Duodenal mucosa (tissue), 2 donors: ENCODE measurements around the gene PTMS.

ENCODE experiments used
- H3K27ac ChIP-seq: one replicate; pipeline ENCODE4 v1.7.0; 2013; ENCODE audit warnings: low read depth, low read length
- H3K27me3 ChIP-seq, 2 donors: one replicate each; pipeline ENCODE4 v1.7.0; 2013; ENCODE audit warnings: low read length in 2 of 2, control low read depth in 1 of 2; ENCODE audit not compliant: insufficient read depth in 2 of 2, control insufficient read depth in 1 of 2
- H3K36me3 ChIP-seq, 2 donors: one replicate each; pipeline ENCODE4 v1.7.0; 2013; ENCODE audit warnings: low read length in 2 of 2, control low read depth in 1 of 2; ENCODE audit not compliant: insufficient read depth in 2 of 2, control insufficient read depth in 1 of 2
- H3K4me1 ChIP-seq, 2 donors: one replicate each; pipeline ENCODE4 v1.7.0; 2013; ENCODE audit warnings: low read length in 2 of 2, control low read depth in 1 of 2; ENCODE audit not compliant: insufficient read depth in 2 of 2, control insufficient read depth in 1 of 2
- H3K4me3 ChIP-seq, 2 donors: one replicate each; pipeline ENCODE4 v1.7.0; 2013; ENCODE audit warnings: low read length in 2 of 2, low read depth in 1 of 2
- H3K9ac ChIP-seq, 2 donors: one replicate each; pipeline ENCODE4 v1.7.0; 2013; ENCODE audit warnings: low read length in 2 of 2, low read depth in 1 of 2
- H3K9me3 ChIP-seq, 2 donors: one replicate each; pipeline ENCODE4 v1.7.0; 2013; ENCODE audit warnings: low read length in 2 of 2, control low read depth in 1 of 2; ENCODE audit not compliant: control insufficient read depth in 1 of 2

Gene PTMS

GRCh38 chr12:6809056-6809455 is 42.9 kb downstream of the PTMS start:
- Histone ChIP-seq H3K27ac (no peak overlapping the region), H3K9me3 (no peaks in the 10 kb centered on the region), H3K27me3 (no peaks in the 10 kb centered on the region), H3K9ac (no peak overlapping the region), H3K36me3 (no peaks in the 10 kb centered on the region), H3K4me3 (no peak overlapping the region), H3K4me1 (no peaks in the 10 kb centered on the region)

- Histone ChIP-seq H3K9ac (no peak overlapping the region), H3K9me3 (no peaks in the 10 kb centered on the region), H3K27ac (no peak overlapping the region)
These were observed 44.6 kb downstream of the PTMS start for GRCh38 chr12:6810758-6811157.

GRCh38 chr12:6813363-6813762 is 47.2 kb downstream of the PTMS start:
- Histone ChIP-seq H3K36me3 (peaks cover 0 to 5% of the 10 kb centered on the region in 2 donors), H3K27ac (no peak overlapping the region), H3K9me3 (no peaks in the 10 kb centered on the region), H3K4me1 (no peaks in the 10 kb centered on the region), H3K9ac (no peak overlapping the region), H3K4me3 (no peak overlapping the region), H3K27me3 (peaks cover 0 to 7% of the 10 kb centered on the region in 2 donors)

More at GRCh38 chr12:6810758-6811157, 44.6 kb downstream of the PTMS start:
- Histone ChIP-seq H3K4me1 (no peaks in the 10 kb centered on the region), H3K27me3 (no peaks in the 10 kb centered on the region), H3K36me3 (no peaks in the 10 kb centered on the region), H3K4me3 (no peak overlapping the region)

GRCh38 chr12:6816598-6816997 is 50.4 kb downstream of the PTMS start:
- Histone ChIP-seq H3K4me1 (peaks cover 5 to 6% of the 10 kb centered on the region in 2 donors), H3K9ac (no peak overlapping the region), H3K36me3 (peaks cover 0 to 5% of the 10 kb centered on the region in 2 donors), H3K27me3 (peaks cover 8 to 23% of the 10 kb centered on the region in 2 donors), H3K9me3 (no peaks in the 10 kb centered on the region), H3K4me3 (no peak overlapping the region), H3K27ac (no peak overlapping the region)

- Histone ChIP-seq H3K27me3 (peaks cover 13 to 27% of the 10 kb centered on the region in 2 donors), H3K36me3 (peaks cover 0 to 5% of the 10 kb centered on the region in 2 donors), H3K4me3 (no peak overlapping the region), H3K4me1 (peaks cover 9 to 10% of the 10 kb centered on the region in 2 donors), H3K9me3 (no peaks in the 10 kb centered on the region), H3K27ac (no peak overlapping the region), H3K9ac (no peak overlapping the region)
These were observed 50.9 kb downstream of the PTMS start for GRCh38 chr12:6817098-6817497.

- Histone ChIP-seq H3K4me1 (peaks cover 11% of the 10 kb centered on the region in 2 donors), H3K4me3 (no peak overlapping the region), H3K36me3 (peaks cover 0 to 5% of the 10 kb centered on the region in 2 donors), H3K9me3 (no peaks in the 10 kb centered on the region), H3K27ac (no peak overlapping the region), H3K9ac (no peak overlapping the region), H3K27me3 (peaks cover 17 to 33% of the 10 kb centered on the region in 2 donors)
These were observed 51.5 kb downstream of the PTMS start for GRCh38 chr12:6817662-6818157.

GRCh38 chr12:6818222-6818621 is 52.1 kb downstream of the PTMS start:
- H3K27me3 ChIP-seq: peaks cover 23 to 38% of the 10 kb centered on the region in 2 donors
- no peak overlapping the region for H3K4me3 ChIP-seq
- peaks cover 11% of the 10 kb centered on the region in 2 donors for H3K4me1 ChIP-seq
- H3K9me3 ChIP-seq: no peaks in the 10 kb centered on the region
- H3K9ac ChIP-seq: no peak overlapping the region
- H3K36me3 ChIP-seq: peaks cover 0 to 5% of the 10 kb centered on the region in 2 donors
- no peak overlapping the region for H3K27ac ChIP-seq

GRCh38 chr12:6818645-6819044 is 52.5 kb downstream of the PTMS start:
- peaks cover 27 to 43% of the 10 kb centered on the region in 2 donors for H3K27me3 ChIP-seq
- H3K4me3 ChIP-seq: no peak overlapping the region
- H3K9ac ChIP-seq: no peak overlapping the region
- peaks cover 11% of the 10 kb centered on the region in 2 donors for H3K4me1 ChIP-seq
- no peak overlapping the region for H3K27ac ChIP-seq
- no peaks in the 10 kb centered on the region for H3K9me3 ChIP-seq
- H3K36me3 ChIP-seq: peaks cover 0 to 5% of the 10 kb centered on the region in 2 donors

GRCh38 chr12:6819106-6820030 is 53.2 kb downstream of the PTMS start:
- Histone ChIP-seq H3K9ac (no peak overlapping the region), H3K27ac (no peak overlapping the region), H3K9me3 (no peaks in the 10 kb centered on the region), H3K4me3 (no peak overlapping the region), H3K27me3 (peaks cover 33 to 48% of the 10 kb centered on the region in 2 donors), H3K36me3 (peaks cover 0 to 5% of the 10 kb centered on the region in 2 donors), H3K4me1 (peaks cover 11% of the 10 kb centered on the region in 2 donors)

GRCh38 chr12:6820166-6820565 is 54.0 kb downstream of the PTMS start:
- no peaks in the 10 kb centered on the region for H3K9me3 ChIP-seq
- H3K9ac ChIP-seq: no peak overlapping the region
- H3K36me3 ChIP-seq: peaks cover 0 to 5% of the 10 kb centered on the region in 2 donors
- no peak overlapping the region for H3K4me3 ChIP-seq
- H3K27me3 ChIP-seq: peaks cover 33 to 56% of the 10 kb centered on the region in 2 donors
- H3K4me1 ChIP-seq: peaks cover 11 to 13% of the 10 kb centered on the region in 2 donors
- no peak overlapping the region for H3K27ac ChIP-seq
